ENCODE data around the gene HK1.

GRCh38 chr10:69327463-69328379 is 49.4 kb downstream of the HK1 start:
- TF ChIP-seq CTCF (IDR thresholded peaks at IDR 0.05; ENCODE audit: low read depth, low read length) (no peak), MAX (IDR thresholded peaks at IDR 0.05; ENCODE audit: low read depth, low read length) (no peak)

Data from NB4 (cell line).